Measurements from ENCODE around the gene IFITM1. TPM values are rescaled to one million over a fixed set of nuclear protein-coding genes. Genes with fewer than 3 reads are reported as not detected.
A peak's percentile ranks its signal among the peaks of the same experiment; 100 is the strongest.

IFITM1 gene
- total RNA-seq, 2 experiments from 2014 or later = 286 to 306 TPM

DNA sequence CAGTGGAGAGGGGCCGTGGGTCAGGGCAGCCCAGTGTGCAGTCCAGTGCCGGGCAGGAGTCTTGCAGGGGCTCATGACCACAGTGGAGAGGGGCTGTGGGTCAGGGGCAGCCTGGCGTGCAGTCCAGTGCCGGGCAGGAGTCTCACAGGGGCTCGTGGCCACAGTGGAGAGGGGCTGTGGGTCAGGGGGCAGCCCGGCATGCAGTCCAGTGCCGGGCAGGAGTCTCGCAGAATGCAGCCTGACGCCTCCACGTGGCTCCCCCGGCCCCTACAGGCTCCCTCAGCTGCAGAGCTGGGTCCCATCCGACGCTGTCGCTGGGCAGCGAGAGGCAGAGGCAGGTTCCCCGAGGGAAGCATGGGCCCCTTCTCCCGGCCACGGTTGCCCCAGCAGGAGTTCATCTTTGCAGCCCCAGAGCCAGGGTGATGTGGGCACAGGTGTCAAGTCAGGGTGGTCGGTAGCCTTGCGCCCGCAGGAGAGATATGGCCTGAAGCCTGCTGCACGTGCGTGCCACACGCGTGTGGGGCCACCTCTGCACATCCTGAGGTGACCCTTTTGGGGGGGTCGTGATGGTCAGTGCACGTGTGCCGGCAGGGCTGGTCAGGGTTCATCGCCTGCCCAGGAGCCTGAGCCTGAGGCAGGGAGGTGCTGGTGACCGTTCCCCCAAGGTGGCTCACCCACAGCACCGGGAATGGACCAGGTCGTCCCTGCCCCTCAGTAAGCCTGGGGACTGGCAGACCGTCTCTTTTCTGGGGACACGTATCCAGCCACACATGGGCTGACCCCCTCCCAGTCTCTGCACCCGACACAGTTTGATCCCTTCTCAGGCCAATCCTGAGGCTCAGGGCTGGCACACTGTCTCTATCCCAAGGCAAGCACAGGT, 17.4 kb upstream of the IFITM1 start:
- peak overlapping the region; percentile 77 for H3K27ac Mint-ChIP-seq
- ChIA-PET POLR2A (no interaction called here), CTCF (no interaction called here)
- no peak for ATAC-seq (ENCODE audit: poor library complexity)
- H3K27me3 ChIP-seq (ENCODE audit: control insufficient read depth in 1 of 2, insufficient read depth in 2 of 2, low read length in 2 of 2) = no peaks in the 10 kb centered on the region
- H3K27me3 Mint-ChIP-seq = no peaks in the 10 kb centered on the region
- intact Hi-C loops (cut with DNase I, micrococcal nuclease) = no loop called here
- H3K36me3 Mint-ChIP-seq (ENCODE audit: low read depth) = peaks cover 7% of the 10 kb centered on the region
- H3K4me1 Mint-ChIP-seq (ENCODE audit: low read depth) = peaks cover 11% of the 10 kb centered on the region
- peak in 2 of 14 experiments; percentile 4 to 32 for DNase-seq
- no peak overlapping the region for H3K4me3 ChIP-seq (ENCODE audit: low read length)
- H3K4me1 ChIP-seq (ENCODE audit: insufficient read depth, low read length) = peaks cover 37% of the 10 kb centered on the region
- no peaks in the 10 kb centered on the region for H3K9me3 Mint-ChIP-seq
- no peak overlapping the region for H3K27ac ChIP-seq (ENCODE audit: low read depth in 1 of 2, low read length in 2 of 2)
- no peak for TF ChIP-seq CTCF (IDR thresholded peaks at IDR 0.05)
- H3K36me3 ChIP-seq (ENCODE audit: insufficient read depth, low read length) = peaks cover 13% of the 10 kb centered on the region
- no peak overlapping the region for H3K4me3 Mint-ChIP-seq
- no peaks in the 10 kb centered on the region for H3K9me3 ChIP-seq (ENCODE audit: control insufficient read depth in 1 of 2, insufficient read depth in 1 of 2, low read length in 2 of 2)

- H3K27me3 ChIP-seq (ENCODE audit: control insufficient read depth in 1 of 2, insufficient read depth in 2 of 2, low read length in 2 of 2) = no peaks in the 10 kb centered on the region
- intact Hi-C loops (cut with DNase I, micrococcal nuclease) = no loop called here
- peak; percentile 37 for ATAC-seq (ENCODE audit: poor library complexity)
- POLR2A ChIA-PET = interaction anchor here (1.5 kb wide), 1 partner anchor 28 kb away, joined by 3 read pairs; no protein-coding TSS in a partner anchor
- Mint-ChIP-seq H3K9me3 (no peaks in the 10 kb centered on the region), H3K27me3 (no peaks in the 10 kb centered on the region), H3K4me1 (ENCODE audit: low read depth) (peaks cover 10% of the 10 kb centered on the region), H3K36me3 (ENCODE audit: low read depth) (peaks cover 4% of the 10 kb centered on the region), H3K4me3 (peak overlapping the region; percentile 38), H3K27ac (peak overlapping the region; percentile 77)
- no peaks in the 10 kb centered on the region for H3K9me3 ChIP-seq (ENCODE audit: control insufficient read depth in 1 of 2, insufficient read depth in 1 of 2, low read length in 2 of 2)
- no peak overlapping the region for H3K27ac ChIP-seq (ENCODE audit: low read depth in 1 of 2, low read length in 2 of 2)
- H3K4me3 ChIP-seq (ENCODE audit: low read length) = no peak overlapping the region
- peaks cover 13% of the 10 kb centered on the region for H3K36me3 ChIP-seq (ENCODE audit: insufficient read depth, low read length)
- DNase-seq = peak in 1 of 14 experiments; percentile 33
- H3K4me1 ChIP-seq (ENCODE audit: insufficient read depth, low read length) = peaks cover 37% of the 10 kb centered on the region
- CTCF ChIA-PET = no interaction called here
- TF ChIP-seq CTCF (IDR thresholded peaks at IDR 0.05) = no peak
These were observed 16.7 kb upstream of the IFITM1 start for GRCh38 chr11:297051-297585.

- intact Hi-C loops (cut with DNase I, micrococcal nuclease) = no loop called here
- H3K4me3 Mint-ChIP-seq = no peak overlapping the region
These were observed 16.0 kb upstream of the IFITM1 start for GRCh38 chr11:297586-298405.

More at GRCh38 chr11:297586-298405, 16.0 kb upstream of the IFITM1 start:
- CTCF ChIA-PET = no interaction called here
- Histone ChIP-seq H3K4me1 (ENCODE audit: insufficient read depth, low read length) (peaks cover 37% of the 10 kb centered on the region), H3K27me3 (ENCODE audit: control insufficient read depth in 1 of 2, insufficient read depth in 2 of 2, low read length in 2 of 2) (no peaks in the 10 kb centered on the region), H3K9me3 (ENCODE audit: control insufficient read depth in 1 of 2, insufficient read depth in 1 of 2, low read length in 2 of 2) (no peaks in the 10 kb centered on the region), H3K36me3 (ENCODE audit: insufficient read depth, low read length) (peaks cover 9% of the 10 kb centered on the region), H3K4me3 (ENCODE audit: low read length) (no peak overlapping the region), H3K27ac (ENCODE audit: low read depth in 1 of 2, low read length in 2 of 2) (no peak overlapping the region)
- H3K4me1 Mint-ChIP-seq (ENCODE audit: low read depth) = peaks cover 10% of the 10 kb centered on the region
- TF ChIP-seq CTCF (IDR thresholded peaks at IDR 0.05) = no peak
- POLR2A ChIA-PET = interaction anchor here (1.5 to 1.6 kb wide), 3 partner anchors 17 to 29 kb away, joined by 3 to 6 read pairs (median 5); partner anchors contain the start of gene NLRP6
- no peaks in the 10 kb centered on the region for H3K27me3 Mint-ChIP-seq
- DNase-seq (peak in 6 of 14 experiments; percentile 14 to 81 (median 44)), ATAC-seq (ENCODE audit: poor library complexity) (peak; percentile 52)
- H3K9me3 Mint-ChIP-seq = no peaks in the 10 kb centered on the region
- H3K27ac Mint-ChIP-seq = peak overlapping the region; percentile 77
- peaks cover 4% of the 10 kb centered on the region for H3K36me3 Mint-ChIP-seq (ENCODE audit: low read depth)
